Umbilical cord (tissue), 2 donors: ENCODE data around the gene PDP2. TPM values are rescaled to one million over a fixed set of nuclear protein-coding genes. Genes with fewer than 3 reads are reported as not detected.

Experiments
- DNase-seq: peaks from one replicate; pipeline ENCODE4 v3.0.0-alpha.2; 2015; ENCODE audit warnings: low spot score
- total RNA-seq: library from RNA; depleted of rRNA; stranded (reverse); fragments of >200 nt; gene quantifications from one replicate; pipeline ENCODE4 v1.2.3, GENCODE V29; 2014; ENCODE audit warnings: low replicate concordance; ENCODE audit not compliant: insufficient read depth

PDP2 gene, protein sequence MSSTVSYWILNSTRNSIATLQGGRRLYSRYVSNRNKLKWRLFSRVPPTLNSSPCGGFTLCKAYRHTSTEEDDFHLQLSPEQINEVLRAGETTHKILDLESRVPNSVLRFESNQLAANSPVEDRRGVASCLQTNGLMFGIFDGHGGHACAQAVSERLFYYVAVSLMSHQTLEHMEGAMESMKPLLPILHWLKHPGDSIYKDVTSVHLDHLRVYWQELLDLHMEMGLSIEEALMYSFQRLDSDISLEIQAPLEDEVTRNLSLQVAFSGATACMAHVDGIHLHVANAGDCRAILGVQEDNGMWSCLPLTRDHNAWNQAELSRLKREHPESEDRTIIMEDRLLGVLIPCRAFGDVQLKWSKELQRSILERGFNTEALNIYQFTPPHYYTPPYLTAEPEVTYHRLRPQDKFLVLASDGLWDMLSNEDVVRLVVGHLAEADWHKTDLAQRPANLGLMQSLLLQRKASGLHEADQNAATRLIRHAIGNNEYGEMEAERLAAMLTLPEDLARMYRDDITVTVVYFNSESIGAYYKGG
- total RNA-seq, result 16.4 TPM

DNA sequence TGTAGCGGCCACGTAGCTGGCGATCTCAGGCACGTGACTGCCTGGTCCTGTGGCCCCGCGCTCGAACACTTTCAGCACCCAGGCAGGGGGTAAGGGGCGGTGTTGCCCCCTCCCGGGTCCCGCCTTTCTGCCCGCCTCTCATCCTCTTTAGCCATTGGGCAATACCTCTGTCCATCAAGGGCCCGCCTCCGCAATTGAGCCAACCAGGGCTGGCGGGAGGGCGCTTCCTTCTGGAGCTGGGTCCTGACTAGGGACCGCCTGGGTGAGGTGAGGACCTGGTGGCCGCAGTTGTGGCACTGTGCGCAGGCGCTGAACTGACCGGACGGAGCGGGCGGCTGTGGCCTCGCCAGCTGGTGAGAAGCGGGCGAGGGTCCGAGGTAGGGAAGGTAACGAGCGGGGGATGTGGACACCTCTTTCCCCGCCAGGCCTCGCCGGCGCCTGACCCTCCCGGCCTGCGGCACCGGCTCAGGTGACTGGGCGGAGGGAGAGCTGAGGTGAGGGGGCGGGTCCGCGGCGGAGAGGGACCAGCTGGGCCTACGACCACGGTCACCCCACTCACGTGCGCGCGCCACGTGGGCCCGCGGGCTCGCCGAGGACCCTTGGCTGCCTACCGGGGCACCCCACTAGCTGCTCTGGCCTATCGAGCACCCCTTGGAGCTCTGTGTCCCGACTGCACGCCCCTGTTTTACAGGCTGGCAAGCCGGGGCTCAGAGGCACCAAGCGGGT is at the start of gene PDP2:
Gene PDP2, plus strand, starts transcription at position 228 of the 726 bp plus-strand sequence. CDS start 3,770 bp downstream, outside the sequence.
- peak; percentile 97 for DNase-seq

DNA sequence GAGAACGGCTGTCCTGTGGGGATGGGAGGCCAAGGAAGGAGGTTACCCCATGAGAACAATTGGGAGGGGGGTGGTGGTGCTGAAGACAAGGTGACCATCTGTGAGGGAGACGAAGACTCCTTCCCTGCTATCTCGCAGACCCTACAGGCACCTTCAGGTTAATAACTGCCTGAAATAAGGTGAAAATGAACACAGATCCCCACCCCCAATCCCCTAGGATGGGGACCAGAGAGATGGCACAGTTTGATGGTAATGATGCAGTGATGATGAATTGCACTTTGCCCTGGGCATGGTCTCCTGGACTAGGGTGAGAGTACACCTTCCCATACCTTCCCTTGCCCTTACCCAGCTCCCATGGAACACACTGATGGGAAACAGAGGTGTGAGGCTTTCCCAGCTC is 48.1 kb upstream of the PDP2 start:
- no peak for DNase-seq

DNA sequence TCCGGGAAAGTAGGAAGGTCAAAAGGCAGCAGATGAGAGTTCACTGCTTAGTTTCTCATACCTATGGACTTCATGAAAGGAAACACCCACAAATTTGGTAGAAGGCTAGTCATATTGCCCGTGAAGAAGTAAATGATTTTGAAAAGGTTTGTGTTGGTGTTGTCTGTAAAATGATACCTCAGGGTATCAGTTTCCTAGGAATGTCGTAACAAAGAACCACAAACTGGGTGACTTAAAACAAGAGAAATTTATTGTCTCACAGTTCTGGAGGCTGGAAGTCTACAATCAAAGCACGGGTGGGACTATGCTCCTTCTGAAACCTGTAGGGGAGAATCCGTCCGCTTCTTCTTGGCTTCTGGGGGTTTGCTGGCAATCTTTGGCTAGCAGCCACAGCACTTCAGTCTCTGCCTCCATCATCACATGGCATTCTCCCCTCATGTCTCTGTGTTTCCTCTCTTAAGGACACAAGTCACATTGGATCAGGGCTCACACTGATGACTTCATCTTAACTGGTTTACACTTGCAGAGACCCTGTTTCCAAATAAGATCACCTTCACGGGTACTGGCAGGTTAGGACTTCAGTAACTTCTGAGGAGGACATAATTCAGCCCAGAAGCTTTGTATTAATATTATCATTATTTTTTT is 47.5 kb upstream of the PDP2 start:
- no peak for DNase-seq

DNA sequence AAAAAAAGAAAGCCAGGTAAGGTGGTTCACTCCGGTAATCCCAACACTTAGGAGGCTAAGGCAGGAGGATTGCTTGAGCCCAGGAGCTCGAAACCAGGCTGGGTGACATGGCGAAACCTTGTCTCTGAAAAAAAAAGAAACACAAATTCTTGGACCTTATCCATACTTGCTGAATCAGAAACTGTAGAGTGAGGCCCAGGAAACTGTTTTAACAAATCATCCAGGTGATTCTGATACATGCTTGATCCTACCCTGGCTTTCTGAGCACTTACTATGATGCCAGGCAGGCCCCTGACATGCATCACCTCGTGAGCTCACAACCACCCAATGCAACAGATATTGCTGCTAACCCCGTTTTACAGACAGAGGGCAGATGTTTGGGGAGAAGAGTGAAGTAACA is 45.6 kb upstream of the PDP2 start:
- DNase-seq, result no peak

DNA sequence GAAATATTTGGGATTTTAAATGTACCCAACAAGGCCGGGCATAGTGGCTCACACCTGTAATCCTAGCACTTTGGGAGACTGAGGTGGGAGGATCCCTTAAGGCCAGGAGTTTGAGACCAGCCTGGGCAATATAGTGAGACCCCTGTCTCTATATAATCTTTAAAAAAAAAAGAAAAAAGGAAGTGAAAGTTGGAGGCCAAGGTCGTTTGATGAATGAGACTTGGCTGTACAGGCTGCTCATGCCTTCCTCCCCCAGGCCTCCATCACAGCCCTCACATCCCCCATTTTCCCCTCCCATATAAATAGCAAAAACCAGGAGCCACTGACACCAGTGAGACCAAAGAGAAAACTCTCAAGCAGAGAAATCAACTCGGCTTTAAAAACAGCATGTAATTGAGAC is 39.4 kb upstream of the PDP2 start:
- no peak for DNase-seq

DNA sequence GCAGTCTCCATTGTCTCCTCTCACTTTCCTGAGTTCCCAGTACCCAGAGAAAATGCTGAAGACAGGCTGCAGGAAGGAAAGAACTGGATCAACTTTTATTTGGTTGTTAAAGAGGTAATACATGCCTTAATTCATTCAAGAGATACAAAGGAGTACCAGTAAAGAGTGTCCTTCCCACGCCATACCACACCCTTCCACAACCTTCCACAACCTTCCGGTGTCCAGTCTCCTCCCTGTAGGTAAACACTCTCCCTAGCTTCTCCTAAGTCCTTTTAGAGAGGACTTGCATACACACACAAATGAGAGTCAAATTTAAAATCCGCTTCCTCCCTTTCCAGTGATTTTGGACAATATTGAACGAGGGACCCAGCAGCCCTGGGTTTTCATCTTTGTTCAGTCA is 38.9 kb upstream of the PDP2 start:
- no peak for DNase-seq

DNA sequence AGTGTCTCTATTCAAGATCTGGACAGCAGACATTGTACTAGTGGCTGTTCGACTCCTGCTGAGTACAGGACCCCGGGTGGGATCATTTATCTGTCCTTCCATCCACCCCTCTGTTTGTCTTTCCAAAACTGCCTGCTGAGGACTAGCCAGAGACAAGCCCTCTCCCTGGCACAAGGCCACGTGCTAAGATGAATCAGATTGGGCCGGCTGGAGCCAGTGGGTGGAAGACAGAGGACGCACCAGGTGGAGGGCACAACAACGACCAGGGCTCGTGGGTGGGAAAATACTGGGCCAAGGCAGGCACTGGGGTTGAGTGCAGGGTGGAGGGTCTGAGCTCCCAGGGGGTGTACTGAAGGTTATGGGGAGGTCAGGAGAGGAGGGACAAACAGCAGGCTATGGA is 37.5 kb upstream of the PDP2 start:
- DNase-seq, result no peak

DNA sequence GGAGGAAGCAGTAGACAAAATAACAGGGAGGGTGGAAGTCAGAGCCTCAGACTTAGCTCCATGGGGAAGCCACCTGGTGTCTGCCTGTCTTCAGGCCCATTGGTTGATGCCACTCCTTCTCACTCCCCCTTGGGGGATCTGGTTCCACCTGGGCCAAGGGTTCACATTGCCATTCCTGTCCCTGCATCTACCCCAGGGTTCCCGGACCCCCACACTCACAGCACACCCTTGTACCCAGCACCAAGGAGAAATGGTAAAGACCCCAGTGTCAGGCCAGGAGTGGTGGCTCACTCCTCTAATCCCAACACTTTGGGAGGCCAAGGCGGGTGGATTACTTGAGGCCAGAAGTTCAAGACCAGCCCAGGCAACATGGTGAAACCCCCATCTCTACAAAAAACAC is 37.1 kb upstream of the PDP2 start:
- no peak for DNase-seq

DNA sequence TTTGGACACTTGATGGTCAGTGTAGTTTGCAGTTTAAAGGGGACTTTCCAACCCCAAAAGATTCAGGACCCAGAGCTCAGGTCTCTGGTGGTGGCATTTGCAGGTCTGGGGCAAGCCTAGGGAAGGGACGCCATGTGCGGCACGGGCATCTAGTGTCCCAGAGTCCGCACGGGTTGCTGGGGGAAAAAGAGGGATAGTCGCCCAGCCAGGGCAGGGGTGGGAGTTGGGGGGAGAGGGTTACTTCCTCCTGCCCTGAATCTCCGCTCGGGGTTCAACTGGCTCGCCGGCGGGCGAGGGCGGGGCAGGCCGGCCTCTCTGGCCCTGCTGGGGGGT is 36.3 kb upstream of the PDP2 start:
- no peak for DNase-seq

DNA sequence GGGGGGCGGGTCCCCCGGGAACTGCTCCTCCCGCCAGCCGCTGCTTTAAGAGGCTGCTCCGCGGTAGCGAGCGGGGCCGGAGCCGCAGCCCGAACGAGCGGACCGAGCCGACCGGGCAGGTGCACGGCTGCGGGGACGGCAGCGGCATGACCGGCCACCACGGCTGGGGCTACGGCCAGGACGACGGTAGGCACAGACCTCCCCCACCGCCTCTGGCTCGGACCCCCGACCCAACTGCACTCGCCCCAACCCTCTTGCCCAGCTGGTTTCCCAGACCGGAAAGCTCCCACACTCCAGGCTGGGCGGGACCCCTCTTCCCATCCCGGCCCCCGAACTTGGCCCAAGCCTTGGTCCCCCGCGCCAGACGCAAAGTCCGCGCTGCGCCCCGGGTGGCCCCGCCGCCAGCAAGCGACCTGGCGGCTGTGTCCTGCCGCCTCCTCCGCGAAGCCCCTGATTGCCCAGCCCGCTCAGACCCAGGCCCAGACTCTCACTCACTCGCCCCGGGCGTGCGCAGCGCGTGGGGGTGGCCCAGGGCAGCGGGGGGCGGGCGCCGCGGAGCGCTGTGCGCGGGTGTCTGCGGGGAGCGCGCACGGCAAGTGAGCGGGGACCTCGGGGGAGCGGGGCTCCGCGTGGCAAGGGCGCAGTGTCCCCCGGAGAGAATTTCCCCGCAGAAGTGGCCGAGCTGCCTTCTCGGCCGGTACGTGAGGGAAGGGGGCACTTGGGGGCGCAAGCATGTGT is 35.8 kb upstream of the PDP2 start, which contains the start of gene CA7:
Gene CA7, plus strand, starts transcription at position 73 of the 738 bp plus-strand sequence. Its CDS starts 74 bp downstream, at position 147.
- DNase-seq, result no peak

DNA sequence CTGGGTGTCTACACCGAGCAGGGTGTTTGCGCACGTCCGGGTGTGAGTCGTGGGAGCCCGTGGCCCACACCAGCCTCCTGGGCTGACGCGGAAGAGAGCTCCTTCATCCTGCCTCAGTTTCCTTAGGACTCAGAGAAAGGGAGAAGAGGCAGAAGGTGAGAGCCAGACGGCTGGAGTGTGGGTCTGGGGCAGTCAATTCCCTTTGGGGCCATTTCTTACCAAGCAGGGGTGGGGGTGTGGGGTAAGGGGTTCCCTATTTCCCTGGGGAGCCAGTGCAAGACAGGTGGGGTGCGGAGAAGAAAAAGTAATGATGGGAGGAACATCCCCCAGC is 35.3 kb upstream of the PDP2 start:
- DNase-seq, result no peak

DNA sequence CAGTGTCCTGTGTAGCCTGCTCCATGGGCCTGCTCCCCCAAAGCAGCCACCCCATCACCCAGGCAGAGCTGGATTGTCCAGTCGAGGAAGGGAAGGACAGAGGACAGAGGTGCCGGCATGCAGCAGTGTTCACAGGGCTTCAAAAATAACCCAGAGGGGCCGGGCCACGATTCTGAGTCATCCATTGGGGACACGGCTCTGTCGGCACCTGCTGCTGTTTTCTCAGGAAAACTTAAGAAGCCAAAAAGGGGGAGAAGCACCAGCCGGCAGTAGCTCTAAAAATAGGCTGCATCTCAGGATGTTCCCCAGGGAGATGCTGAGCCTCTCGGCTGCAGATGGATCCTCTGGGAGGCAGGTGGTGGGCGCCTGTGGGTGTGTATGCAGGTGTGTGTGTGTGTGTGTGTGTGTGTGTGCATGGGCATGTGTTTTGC is 34.5 kb upstream of the PDP2 start:
- no peak for DNase-seq

DNA sequence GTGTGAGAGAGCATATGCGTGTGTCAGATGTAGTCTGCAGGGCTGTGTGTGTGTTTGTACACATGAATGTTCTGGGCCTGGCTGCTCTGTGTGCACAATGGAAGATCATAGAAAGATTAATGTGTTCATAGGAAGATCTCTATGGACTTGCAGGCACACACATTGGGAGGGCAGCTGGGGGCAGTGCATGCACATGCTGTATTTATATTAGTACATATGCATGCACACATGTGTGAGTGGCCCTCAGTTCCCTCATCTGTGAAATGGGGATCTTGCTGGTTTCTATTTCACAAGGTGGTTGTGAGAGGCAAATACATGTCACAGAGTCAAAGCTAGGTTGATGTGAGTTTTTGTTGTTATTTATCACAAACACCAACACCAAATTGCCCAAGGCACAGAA is 34.0 kb upstream of the PDP2 start:
- no peak for DNase-seq

DNA sequence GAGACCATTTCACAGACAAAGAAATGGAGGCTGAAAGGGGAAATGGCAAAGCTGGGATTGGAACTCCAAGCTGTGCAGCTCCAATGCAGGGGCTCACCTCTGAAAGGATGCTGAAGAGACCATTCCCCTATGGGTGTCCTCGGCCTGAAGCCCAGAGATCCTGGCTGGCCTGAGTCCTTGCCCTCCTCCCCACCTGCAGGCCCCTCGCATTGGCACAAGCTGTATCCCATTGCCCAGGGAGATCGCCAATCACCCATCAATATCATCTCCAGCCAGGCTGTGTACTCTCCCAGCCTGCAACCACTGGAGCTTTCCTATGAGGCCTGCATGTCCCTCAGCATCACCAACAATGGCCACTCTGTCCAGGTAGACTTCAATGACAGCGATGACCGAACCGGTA is 33.5 kb upstream of the PDP2 start:
- no peak for DNase-seq

DNA sequence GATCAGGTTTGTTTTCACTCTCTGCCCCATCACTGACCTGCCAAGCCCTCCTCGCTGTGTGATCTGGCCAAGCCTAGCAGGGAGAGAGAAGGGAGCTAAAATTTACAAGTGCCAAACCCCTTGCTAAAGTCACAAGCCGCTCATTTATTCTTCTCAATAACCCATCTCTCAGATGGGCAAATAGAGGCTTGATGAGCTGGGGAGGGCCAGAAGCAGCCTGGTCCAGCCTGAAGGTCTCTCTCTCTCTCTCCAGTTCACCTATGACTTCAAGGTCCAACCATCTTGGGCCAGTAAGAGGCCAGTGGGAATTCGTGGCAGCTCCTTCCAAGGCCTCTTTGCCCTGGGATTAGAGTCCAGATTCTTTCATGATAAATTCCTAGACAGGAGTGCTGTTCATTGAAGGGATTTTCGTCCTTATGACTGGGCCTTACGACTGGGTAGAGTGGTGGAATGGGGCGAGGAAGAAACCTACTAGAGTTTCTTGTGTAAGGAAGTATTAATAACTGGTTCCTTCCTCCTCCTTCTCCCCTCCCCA is 32.7 kb upstream of the PDP2 start:
- no peak for DNase-seq

DNA sequence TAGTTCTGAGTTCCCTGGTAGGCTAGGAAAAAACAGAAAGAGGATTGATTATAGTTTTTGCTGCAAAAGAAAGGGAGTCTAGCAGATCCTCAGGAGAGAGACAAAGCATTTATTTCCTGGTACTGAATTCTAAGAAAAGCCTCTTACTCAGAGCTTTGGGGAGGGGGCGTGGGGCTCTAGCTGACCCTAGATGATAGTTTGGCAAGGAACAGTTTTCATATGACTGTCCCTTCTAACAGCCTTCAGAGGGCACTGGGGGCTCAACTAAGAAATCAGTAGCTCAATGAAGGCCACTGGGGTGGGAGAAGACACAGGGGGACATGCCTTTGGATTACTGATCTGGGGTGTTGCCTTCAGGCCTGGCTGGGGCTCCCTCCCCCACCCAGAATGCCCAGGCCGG is 32.1 kb upstream of the PDP2 start:
- no peak for DNase-seq

DNA sequence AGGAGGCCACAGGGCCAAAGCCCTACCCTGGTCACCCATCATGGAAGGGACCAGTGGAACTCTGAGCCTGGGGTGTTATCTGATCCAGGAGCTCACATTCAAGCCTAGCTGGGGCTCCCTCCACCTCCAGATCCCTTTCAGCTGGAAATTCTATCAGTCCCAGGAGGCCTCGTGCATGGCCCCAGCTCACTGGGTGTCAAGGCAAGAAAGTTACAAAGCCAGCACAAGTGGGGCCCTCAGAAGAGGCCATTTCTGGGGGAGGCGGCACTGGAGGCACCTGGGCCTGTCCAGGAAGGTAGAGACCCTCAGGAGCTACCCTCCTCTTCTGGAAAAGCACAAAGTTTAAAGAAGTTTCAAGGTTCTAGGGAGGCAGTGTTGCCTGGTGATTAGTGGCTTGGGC is 31.3 kb upstream of the PDP2 start:
- DNase-seq, result no peak

DNA sequence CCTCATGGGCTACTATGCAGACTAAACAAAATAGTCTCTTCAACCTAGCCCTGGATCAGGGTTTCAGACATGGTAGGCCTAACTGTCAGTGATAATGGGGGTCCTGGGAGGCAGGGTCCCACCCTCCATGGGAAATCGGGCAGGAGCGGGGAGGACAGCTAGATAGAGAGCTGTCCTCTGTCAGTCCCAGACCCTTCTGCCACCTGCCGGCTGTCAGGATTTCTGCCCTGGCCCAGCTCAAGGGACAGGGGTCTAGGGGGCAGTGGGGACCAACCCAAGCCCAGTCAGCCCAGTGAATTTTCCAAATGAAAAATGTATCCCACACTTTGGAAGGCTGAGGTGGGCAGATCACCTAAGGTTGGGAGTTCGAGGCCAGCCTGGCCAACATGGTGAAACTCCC is 30.8 kb upstream of the PDP2 start:
- no peak for DNase-seq

DNA sequence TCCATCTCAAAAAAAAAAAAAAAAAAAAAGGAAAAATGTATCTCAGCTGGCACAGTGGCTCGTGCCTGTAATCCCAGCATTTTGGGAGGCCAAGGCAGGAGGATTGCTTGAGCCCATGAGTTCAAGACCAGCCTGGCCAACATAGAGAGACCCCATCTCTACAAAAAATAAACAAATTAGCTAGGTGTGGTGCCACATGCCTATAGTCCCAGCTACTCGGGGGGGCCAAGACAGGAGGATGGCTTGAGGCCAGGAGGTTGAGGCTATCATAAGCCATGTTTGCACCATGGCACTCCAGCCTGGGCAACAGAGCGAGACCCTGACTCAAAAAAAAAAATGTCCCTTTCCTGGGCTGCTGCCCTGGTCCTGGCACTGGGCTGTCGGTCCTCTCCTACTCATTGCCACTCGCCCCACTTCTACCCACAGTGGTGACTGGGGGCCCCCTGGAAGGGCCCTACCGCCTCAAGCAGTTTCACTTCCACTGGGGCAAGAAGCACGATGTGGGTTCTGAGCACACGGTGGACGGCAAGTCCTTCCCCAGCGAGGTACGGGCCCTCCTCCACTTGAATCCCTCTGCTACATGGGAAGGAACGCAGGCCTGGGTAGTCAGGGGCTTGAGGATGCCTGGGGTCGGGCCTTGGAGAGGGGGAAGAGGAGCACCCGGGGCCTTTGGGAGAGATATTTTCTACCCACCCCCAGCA is 30.1 kb upstream of the PDP2 start:
- no peak for DNase-seq

DNA sequence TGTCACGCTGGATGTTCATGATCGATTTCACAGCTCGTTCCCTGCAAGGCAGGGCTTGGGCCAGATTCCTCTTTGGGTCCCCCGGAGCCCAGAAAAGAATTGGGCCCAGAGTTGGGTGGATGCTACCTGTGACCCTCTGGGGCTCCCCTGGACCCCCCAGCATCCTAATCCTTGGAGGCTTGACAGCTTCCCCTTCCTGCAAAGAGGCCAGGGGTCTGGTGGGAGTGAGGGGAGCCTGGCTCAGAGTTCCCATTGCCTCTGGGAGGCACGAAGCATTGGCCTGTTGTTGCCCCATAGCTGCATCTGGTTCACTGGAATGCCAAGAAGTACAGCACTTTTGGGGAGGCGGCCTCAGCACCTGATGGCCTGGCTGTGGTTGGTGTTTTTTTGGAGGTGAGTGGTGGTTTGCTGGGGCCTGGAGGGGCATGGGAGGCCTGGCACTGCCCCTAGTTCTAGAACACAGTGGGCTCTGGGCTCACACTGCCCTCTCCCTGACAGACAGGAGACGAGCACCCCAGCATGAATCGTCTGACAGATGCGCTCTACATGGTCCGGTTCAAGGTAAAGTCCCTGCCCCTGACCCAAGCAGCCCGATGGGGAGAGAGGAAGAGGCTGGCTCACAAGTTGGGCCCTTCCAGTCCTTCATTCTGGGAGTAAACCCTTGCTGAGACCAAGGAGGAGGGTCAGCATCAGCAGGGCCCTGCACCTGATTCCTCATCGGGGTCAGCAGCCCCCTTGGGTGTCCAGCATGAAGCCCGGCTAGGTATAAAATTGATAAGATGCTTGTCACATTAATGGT is 28.9 kb upstream of the PDP2 start:
- DNase-seq, result no peak
